H1 (cell line): Measurements from ENCODE around the gene P2RX2. TPM values are rescaled to one million over a fixed set of nuclear protein-coding genes. Genes with fewer than 3 reads are reported as not detected.

Source experiments
- CTCF ChIA-PET: fragments of 300-600 bp; sonication (Branson Sonifier 250); formaldehyde crosslinking; loops from one replicate; lab custom pipeline; 2021; ENCODE audit not compliant: partially characterized antibody; lab: Charles Lee
- POLR2A ChIA-PET: fragments of 300-600 bp; sonication (Branson Sonifier 250); formaldehyde crosslinking; loops from one replicate; lab custom pipeline; 2021; ENCODE audit warnings: inconsistent platforms; ENCODE audit not compliant: partially characterized antibody; lab: Charles Lee
- DNase-seq, 2 experiments: peaks; one replicate each; pipeline versions ENCODE4 v3.0.0 to v3.0.0-alpha.2; 2010 to 2022; ENCODE audit warnings: low spot score in 2 of 2, low read depth in 1 of 2, mixed read lengths in 1 of 2
- FAIRE-seq: peaks from 2 replicates; lab custom pipeline; 2011; peaks lifted over from hg19 to GRCh38; lab: Jason Lieb, UNC
- H2AFZ ChIP-seq: 2 replicates; pipeline ENCODE4 v1.8.1; 2012; ENCODE audit warnings: low read length, inconsistent platforms
- H2AK5ac ChIP-seq: 2 replicates; pipeline ENCODE4 v1.6.1; 2013; ENCODE audit warnings: low read depth, low read length
- H2BK120ac ChIP-seq: replicated peaks from 2 replicates; pipeline ENCODE3; 2013; ENCODE audit warnings: low read depth, low read length, inconsistent platforms
- H2BK12ac ChIP-seq: 2 replicates; pipeline ENCODE4 v1.6.1; 2013; ENCODE audit warnings: low read depth, low read length
- H2BK15ac ChIP-seq: 2 replicates; pipeline ENCODE4 v1.6.1; 2013; ENCODE audit warnings: low read length
- H2BK20ac ChIP-seq: 2 replicates; pipeline ENCODE4 v1.6.1; 2013; ENCODE audit warnings: low read length
- H2BK5ac ChIP-seq: 2 replicates; pipeline ENCODE4 v1.6.1; 2013; ENCODE audit warnings: low read depth, low read length
- H3K14ac ChIP-seq: 2 replicates; pipeline ENCODE4 v1.6.1; 2013; ENCODE audit warnings: inconsistent platforms; ENCODE audit not compliant: insufficient read length
- H3K18ac ChIP-seq: 2 replicates; pipeline ENCODE4 v1.6.1; 2013; ENCODE audit warnings: low read length; ENCODE audit errors: extremely low read depth
- H3K23ac ChIP-seq: 2 replicates; pipeline ENCODE4 v1.6.1; 2013; ENCODE audit warnings: inconsistent platforms; ENCODE audit not compliant: insufficient read length
- H3K23me2 ChIP-seq: 2 replicates; pipeline ENCODE4 v1.6.1; 2013; ENCODE audit warnings: low read depth, low read length
- H3K27ac ChIP-seq: 2 replicates; pipeline ENCODE4 v1.6.1; 2011; ENCODE audit warnings: low read depth, low read length, inconsistent platforms
- H3K27me3 ChIP-seq, 4 experiments: replicated peaks in 1 of 4; 1 replicate in 1 of 4; 2 replicates in 3 of 4; pipeline versions ENCODE4 v1.6.1 to v1.8.1; 2011 to 2013; ENCODE audit warnings: low read length in 3 of 4, mild to moderate bottlenecking in 3 of 4, inconsistent platforms in 2 of 4, mixed read lengths in 2 of 4, moderate library complexity in 1 of 4; ENCODE audit not compliant: control insufficient read depth in 3 of 4, insufficient read depth in 3 of 4; ENCODE audit errors: extremely low read depth in 1 of 4
- H3K36me3 ChIP-seq, 4 experiments: 2 replicates each; pipeline versions ENCODE4 v1.6.1 to v1.8.1; 2011 to 2013; ENCODE audit warnings: mild to moderate bottlenecking in 4 of 4, low read length in 3 of 4, moderate library complexity in 2 of 4, control low read depth in 1 of 4, inconsistent platforms in 1 of 4; ENCODE audit not compliant: insufficient read depth in 4 of 4, control insufficient read depth in 2 of 4
- H3K4ac ChIP-seq: replicated peaks from 2 replicates; pipeline ENCODE3; 2013; ENCODE audit warnings: low read length, low read depth, mixed read lengths, inconsistent platforms; ENCODE audit not compliant: insufficient read length
- H3K4me1 ChIP-seq, 4 experiments: replicated peaks in 1 of 4; 1 replicate in 1 of 4; 2 replicates in 3 of 4; pipeline versions ENCODE4 v1.6.1 to v1.8.1; 2011 to 2013; ENCODE audit warnings: low read length in 3 of 4, inconsistent platforms in 2 of 4, mixed read lengths in 1 of 4; ENCODE audit not compliant: insufficient read depth in 4 of 4, control insufficient read depth in 3 of 4
- H3K4me2 ChIP-seq, 2 experiments: 2 replicates each; pipeline versions ENCODE4 v1.6.1 to v1.8.1; 2011 to 2013; ENCODE audit warnings: low read depth in 2 of 2, low read length in 2 of 2, control low read depth in 1 of 2, inconsistent platforms in 1 of 2, mild to moderate bottlenecking in 1 of 2; ENCODE audit not compliant: insufficient read depth in 1 of 2
- H3K4me3 ChIP-seq, 4 experiments: fragments of 200-600, 300-600 bp in 1 of 4; sonication (generic), shearing (Covaris generic), sonication (Bioruptor Twin) in 1 of 4; 2 replicates each; pipeline versions ENCODE4 v1.5.1 to v1.8.1; 2011 to 2016; ENCODE audit warnings: low read length in 4 of 4, low read depth in 3 of 4, control low read depth in 2 of 4, inconsistent platforms in 2 of 4, mild to moderate bottlenecking in 2 of 4, mixed read lengths in 1 of 4, moderate library complexity in 1 of 4; ENCODE audit not compliant: insufficient read depth in 2 of 4; ENCODE audit errors: extremely low read depth in 1 of 4
- H3K56ac ChIP-seq: replicated peaks from 2 replicates; pipeline ENCODE3; 2013; ENCODE audit warnings: low read depth, mild to moderate bottlenecking, mixed read lengths, low read length, inconsistent platforms; ENCODE audit not compliant: insufficient read length
- H3K79me1 ChIP-seq: 2 replicates; pipeline ENCODE4 v1.6.1; 2013; ENCODE audit warnings: low read depth, low read length, control low read depth
- H3K79me2 ChIP-seq, 2 experiments: 2 replicates each; pipeline versions ENCODE4 v1.6.1 to v1.8.1; 2012 to 2013; ENCODE audit warnings: low read length in 2 of 2, mild to moderate bottlenecking in 2 of 2, inconsistent platforms in 1 of 2; ENCODE audit not compliant: insufficient read depth in 2 of 2, control insufficient read depth in 1 of 2
- H3K9ac ChIP-seq, 4 experiments: replicated peaks in 1 of 4; 1 replicate in 1 of 4; 2 replicates in 3 of 4; pipeline versions ENCODE4 v1.6.1 to v1.8.1; 2011 to 2013; ENCODE audit warnings: low read depth in 3 of 4, low read length in 3 of 4, control low read depth in 2 of 4, mild to moderate bottlenecking in 2 of 4, moderate library complexity in 2 of 4, inconsistent platforms in 1 of 4; ENCODE audit errors: extremely low read depth in 1 of 4
- H3K9me3 ChIP-seq, 2 experiments: 2 replicates each; pipeline versions ENCODE4 v1.6.1 to v1.8.1; 2012 to 2013; ENCODE audit warnings: mild to moderate bottlenecking in 2 of 2, moderate library complexity in 2 of 2, control low read depth in 1 of 2, inconsistent platforms in 1 of 2, low read depth in 1 of 2, low read length in 1 of 2, mixed read lengths in 1 of 2; ENCODE audit not compliant: insufficient read depth in 2 of 2
- H4K20me1 ChIP-seq, 2 experiments: replicated peaks in 1 of 2; 2 replicates each; pipeline versions ENCODE3 to v1.8.1; 2011 to 2013; ENCODE audit warnings: inconsistent platforms in 2 of 2, low read length in 2 of 2, mild to moderate bottlenecking in 1 of 2; ENCODE audit not compliant: insufficient read depth in 2 of 2, control insufficient read depth in 1 of 2
- H4K5ac ChIP-seq: 2 replicates; pipeline ENCODE4 v1.6.1; 2013; ENCODE audit warnings: low read length, low read depth, mixed read lengths, inconsistent platforms; ENCODE audit not compliant: insufficient read length
- H4K8ac ChIP-seq: 2 replicates; pipeline ENCODE4 v1.8.0; 2013; ENCODE audit warnings: mild to moderate bottlenecking, moderate library complexity, low read length, inconsistent platforms; ENCODE audit not compliant: insufficient read depth; ENCODE audit errors: extremely low read depth
- H4K91ac ChIP-seq: replicated peaks from 2 replicates; pipeline ENCODE3; 2013; ENCODE audit warnings: low read length, mixed read lengths, inconsistent platforms; ENCODE audit not compliant: insufficient read length
- ATF2 ChIP-seq: IDR thresholded peaks from 2 replicates; pipeline ENCODE4 v1.6.1; 2012; ENCODE audit warnings: low read length, inconsistent platforms
- CTBP2 ChIP-seq: IDR thresholded peaks from 2 replicates; pipeline ENCODE4 v1.7.0; 2011; ENCODE audit warnings: borderline replicate concordance, mild to moderate bottlenecking, moderate library complexity, mixed read lengths, low read length; ENCODE audit not compliant: insufficient read depth, insufficient read length
- SP4 ChIP-seq: IDR thresholded peaks from 2 replicates; pipeline ENCODE4 v1.6.1; 2012; ENCODE audit warnings: low read length, inconsistent platforms
- USF2 ChIP-seq: IDR thresholded peaks from 2 replicates; pipeline ENCODE4 v1.6.1; 2011; ENCODE audit warnings: low read length, improper control_type of control experiment
- WGBS, 2 experiments: shearing (Covaris generic) in 1 of 2; methylation state at CpG; one replicate each; pipeline versions ENCODE4 v1.1.6 to v1.1.7; 2013 to 2015; ENCODE audit warnings: low lambda C conversion rate in 2 of 2, mixed read lengths in 2 of 2, inconsistent platforms in 1 of 2, low coverage in 1 of 2, missing lambda C conversion rate in 1 of 2; ENCODE audit not compliant: insufficient replicate concordance in 2 of 2, insufficient coverage in 1 of 2, insufficient read length in 1 of 2; ENCODE audit errors: extremely low coverage in 1 of 2, missing lambda C conversion rate in 1 of 2; 5-methylcytosine and 5-hydroxymethylcytosine counted together
- polyA plus RNA-seq, 7 experiments: library from polyadenylated mRNA; depleted of rRNA in 3 of 7; stranded (reverse) in 5 of 7; unstranded in 2 of 7; fragments of >200 nt in 5 of 7; fragments of 200-250 nt in 2 of 7; gene quantifications; 1 replicate in 5 of 7; 2 replicates in 1 of 7; 4 replicates in 1 of 7; pipeline versions ENCODE4 v1.2.1 to v1.2.3, GENCODE V29; 2011 to 2013; ENCODE audit warnings: missing spikeins in 2 of 7, mixed read lengths in 2 of 7
- total RNA-seq: library from RNA; stranded (reverse); fragmentation: NEBNext Ultra II Directional; extraction: Animal tissue kit (Norgen Biotek cat#: 25700); gene quantifications from 2 replicates; pipeline ENCODE4 v1.2.1, GENCODE V29; 2021

Gene P2RX2
- total and polyA plus RNA-seq, 2 of the 8 experiments (the other 6 are each of a cell fraction or from before 2014, with no cell fraction given), result 0.84 to 2.2 TPM

- no peak overlapping the region for H2BK12ac ChIP-seq
- H3K56ac ChIP-seq, result no peak overlapping the region
- H4K5ac ChIP-seq, result no peak overlapping the region
- POLR2A ChIA-PET, result interaction anchor here (0.5 to 1.3 kb wide), 3 partner anchors 9 to 35 kb away, joined by 3 to 4 read pairs (median 3); no protein-coding TSS in a partner anchor
- no peak overlapping the region for H3K9ac ChIP-seq
- H2BK5ac ChIP-seq, result no peak overlapping the region
- no peak overlapping the region for H3K23ac ChIP-seq
- no peak overlapping the region for H2BK20ac ChIP-seq
- H3K4me1 ChIP-seq, result no peaks in the 10 kb centered on the region
- no peak overlapping the region for H2AK5ac ChIP-seq
- H3K23me2 ChIP-seq, result no peaks in the 10 kb centered on the region
- no peak overlapping the region for H3K4ac ChIP-seq
- no peaks in the 10 kb centered on the region; the same call in 1 of the 2 replicates for H3K79me1 ChIP-seq
- DNase-seq, result no peak
- H3K4me3 ChIP-seq, result no peak overlapping the region
- no peak overlapping the region for H2BK120ac ChIP-seq
- peak overlapping the region; percentile 65; the same call in 1 of the 2 replicates for H4K8ac ChIP-seq
- H3K14ac ChIP-seq, result no peak overlapping the region
- no peaks in the 10 kb centered on the region for H3K9me3 ChIP-seq
- peaks cover 7 to 32% of the 10 kb centered on the region in 2 experiments for H4K20me1 ChIP-seq
- H3K36me3 ChIP-seq, result peaks cover 43 to 80% (median 70%) of the 10 kb centered on the region in 4 experiments
- no peak overlapping the region for H3K27ac ChIP-seq
- no peak overlapping the region for H2AFZ ChIP-seq
- WGBS, 2 experiments, result 92% methylated on average over 18 of the region's 18 CpGs; no CpG with 5 or more reads in 1 of the 2 experiments
- CTCF ChIA-PET, result interaction anchor here (0.7 to 9.3 kb wide), 16 partner anchors 8 to 220 kb away, joined by 3 to 61 read pairs (median 5); partner anchors contain the start of gene LRCOL1
- FAIRE-seq, result no peak
- no peak overlapping the region for H3K18ac ChIP-seq
- H3K27me3 ChIP-seq, result no peaks in the 10 kb centered on the region
- H2BK15ac ChIP-seq, result no peak overlapping the region
- H3K4me2 ChIP-seq, result no peak overlapping the region
- no peaks in the 10 kb centered on the region for H3K79me2 ChIP-seq
- no peak overlapping the region for H4K91ac ChIP-seq
- TF ChIP-seq CTBP2, result no peak
- no peak for TF ChIP-seq SP4
- no peak for TF ChIP-seq ATF2
- TF ChIP-seq USF2, result no peak
Measured at GRCh38 chr12:132637811-132638210, 19.2 kb downstream of the P2RX2 start.
